ENCODE results near the gene LRRFIP2. TPM values are rescaled to one million over a fixed set of nuclear protein-coding genes. Genes with fewer than 3 reads are reported as not detected.

LRRFIP2 gene
- total RNA-seq, 1 experiment from 2014 or later: 40.2 TPM

- Histone ChIP-seq H3K4me2 (no peak overlapping the region), H3F3A (ENCODE audit: insufficient read depth, low read depth) (no peaks in the 10 kb centered on the region), H3K79me2 (ENCODE audit: low read depth) (no peaks in the 10 kb centered on the region), H3K36me3 (ENCODE audit: low read depth) (no peaks in the 10 kb centered on the region), H3K4me3 (no peak overlapping the region), H3K27ac (no peak overlapping the region), H3K27me3 (ENCODE audit: insufficient read depth, low read depth) (no peaks in the 10 kb centered on the region), H3K4me1 (replicated peaks; ENCODE audit: insufficient read depth) (no peaks in the 10 kb centered on the region), H3K9me2 (ENCODE audit: insufficient read depth) (no peaks in the 10 kb centered on the region), H3K9me3 (ENCODE audit: insufficient read depth, low read depth) (no peaks in the 10 kb centered on the region), H2AFZ (no peak overlapping the region), H4K20me1 (ENCODE audit: insufficient read depth) (no peaks in the 10 kb centered on the region)
- TF ChIP-seq, protein P1, sequence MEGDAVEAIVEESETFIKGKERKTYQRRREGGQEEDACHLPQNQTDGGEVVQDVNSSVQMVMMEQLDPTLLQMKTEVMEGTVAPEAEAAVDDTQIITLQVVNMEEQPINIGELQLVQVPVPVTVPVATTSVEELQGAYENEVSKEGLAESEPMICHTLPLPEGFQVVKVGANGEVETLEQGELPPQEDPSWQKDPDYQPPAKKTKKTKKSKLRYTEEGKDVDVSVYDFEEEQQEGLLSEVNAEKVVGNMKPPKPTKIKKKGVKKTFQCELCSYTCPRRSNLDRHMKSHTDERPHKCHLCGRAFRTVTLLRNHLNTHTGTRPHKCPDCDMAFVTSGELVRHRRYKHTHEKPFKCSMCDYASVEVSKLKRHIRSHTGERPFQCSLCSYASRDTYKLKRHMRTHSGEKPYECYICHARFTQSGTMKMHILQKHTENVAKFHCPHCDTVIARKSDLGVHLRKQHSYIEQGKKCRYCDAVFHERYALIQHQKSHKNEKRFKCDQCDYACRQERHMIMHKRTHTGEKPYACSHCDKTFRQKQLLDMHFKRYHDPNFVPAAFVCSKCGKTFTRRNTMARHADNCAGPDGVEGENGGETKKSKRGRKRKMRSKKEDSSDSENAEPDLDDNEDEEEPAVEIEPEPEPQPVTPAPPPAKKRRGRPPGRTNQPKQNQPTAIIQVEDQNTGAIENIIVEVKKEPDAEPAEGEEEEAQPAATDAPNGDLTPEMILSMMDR (conservative IDR thresholded peaks at IDR 0.05): no peak
- no peak for TF ChIP-seq EZH2 (IDR thresholded peaks at IDR 0.05; ENCODE audit: low read depth)
- ChIA-PET CTCF (no interaction called here), POLR2A (ENCODE audit: unreplicated experiment) (no interaction called here)
- no TSS peak for BruUV-seq (replicated peaks)
- intact Hi-C loops (cut with micrococcal nuclease; ENCODE audit: unreplicated experiment): no loop called here
- no peak for DNase-seq
These were observed 80.9 kb downstream of the LRRFIP2 start for GRCh38 chr3:37093481-37093880.

GRCh38 chr3:37092484-37092883 is 81.9 kb downstream of the LRRFIP2 start:
- no peak overlapping the region for H3K27ac ChIP-seq
- BruUV-seq (replicated peaks): no TSS peak
- no peaks in the 10 kb centered on the region for H3K27me3 ChIP-seq (ENCODE audit: insufficient read depth, low read depth)
- H3K79me2 ChIP-seq (ENCODE audit: low read depth): no peaks in the 10 kb centered on the region
- no peak for DNase-seq
- no peaks in the 10 kb centered on the region for H3F3A ChIP-seq (ENCODE audit: insufficient read depth, low read depth)
- no peaks in the 10 kb centered on the region for H3K36me3 ChIP-seq (ENCODE audit: low read depth)
- H3K4me2 ChIP-seq: no peak overlapping the region
- no peak overlapping the region for H2AFZ ChIP-seq
- H3K9me3 ChIP-seq (ENCODE audit: insufficient read depth, low read depth): no peaks in the 10 kb centered on the region
- no peaks in the 10 kb centered on the region for H3K9me2 ChIP-seq (ENCODE audit: insufficient read depth)
- CTCF ChIA-PET: no interaction called here
- no peak overlapping the region for H3K4me3 ChIP-seq
- TF ChIP-seq EZH2 (IDR thresholded peaks at IDR 0.05; ENCODE audit: low read depth): no peak
- TF ChIP-seq, protein P1 (conservative IDR thresholded peaks at IDR 0.05): no peak
- no peaks in the 10 kb centered on the region for H4K20me1 ChIP-seq (ENCODE audit: insufficient read depth)
- intact Hi-C loops (cut with micrococcal nuclease; ENCODE audit: unreplicated experiment): no loop called here
- no peaks in the 10 kb centered on the region for H3K4me1 ChIP-seq (replicated peaks; ENCODE audit: insufficient read depth)
- POLR2A ChIA-PET (ENCODE audit: unreplicated experiment): no interaction called here

DNA sequence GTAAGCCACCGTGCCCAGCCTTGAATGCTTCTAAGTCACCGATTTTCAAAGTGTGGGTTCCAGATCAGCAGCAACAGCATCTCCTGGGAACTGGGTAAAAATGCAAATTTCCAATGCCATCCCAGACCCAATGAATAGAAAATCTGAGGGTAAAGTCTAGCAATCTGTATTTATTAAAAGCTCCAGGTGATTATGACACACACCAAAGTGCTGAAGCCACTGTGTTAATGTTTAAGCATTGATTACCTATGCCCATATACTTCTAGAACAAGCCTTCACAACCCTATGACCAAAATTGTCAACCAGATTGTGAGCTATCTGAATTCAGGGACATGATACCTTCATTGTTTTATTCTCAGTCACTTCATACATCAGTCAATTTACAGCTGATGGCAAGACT is 86.5 kb downstream of the LRRFIP2 start:
- CTCF ChIA-PET: no interaction called here
- H3K27ac ChIP-seq: no peak overlapping the region
- H3K4me2 ChIP-seq: no peak overlapping the region
- H3K4me1 ChIP-seq (replicated peaks; ENCODE audit: insufficient read depth): no peaks in the 10 kb centered on the region
- intact Hi-C loops (cut with micrococcal nuclease; ENCODE audit: unreplicated experiment): no loop called here
- peaks cover 1% of the 10 kb centered on the region; the same call in 1 of the 2 replicates for H3K36me3 ChIP-seq (ENCODE audit: low read depth)
- no peak for TF ChIP-seq EZH2 (IDR thresholded peaks at IDR 0.05; ENCODE audit: low read depth)
- TF ChIP-seq, protein P1 (conservative IDR thresholded peaks at IDR 0.05): no peak
- no peak overlapping the region for H2AFZ ChIP-seq
- POLR2A ChIA-PET (ENCODE audit: unreplicated experiment): no interaction called here
- no peak overlapping the region for H3K4me3 ChIP-seq
- no peaks in the 10 kb centered on the region for H3K9me3 ChIP-seq (ENCODE audit: insufficient read depth, low read depth)
- H4K20me1 ChIP-seq (ENCODE audit: insufficient read depth): no peaks in the 10 kb centered on the region
- BruUV-seq (replicated peaks): no TSS peak
- H3F3A ChIP-seq (ENCODE audit: insufficient read depth, low read depth): no peaks in the 10 kb centered on the region
- no peaks in the 10 kb centered on the region for H3K79me2 ChIP-seq (ENCODE audit: low read depth)
- H3K9me2 ChIP-seq (ENCODE audit: insufficient read depth): no peaks in the 10 kb centered on the region
- no peaks in the 10 kb centered on the region for H3K27me3 ChIP-seq (ENCODE audit: insufficient read depth, low read depth)
- DNase-seq: no peak

Measured in PC-9 (cell line).